GM12875 (cell line): ENCODE data around the gene LRBA.

Source experiments
- H3K4me3 ChIP-seq: one replicate; pipeline ENCODE4 v1.5.1; 2011; ENCODE audit warnings: low read depth, low read length, control low read depth
- CTCF ChIP-seq: IDR thresholded peaks from 2 replicates; pipeline ENCODE4 v1.5.1; 2011; ENCODE audit warnings: low read depth, mild to moderate bottlenecking, control low read depth, inconsistent platforms, low read length, moderate library complexity, borderline replicate concordance; ENCODE audit not compliant: insufficient read depth

Gene LRBA

DNA sequence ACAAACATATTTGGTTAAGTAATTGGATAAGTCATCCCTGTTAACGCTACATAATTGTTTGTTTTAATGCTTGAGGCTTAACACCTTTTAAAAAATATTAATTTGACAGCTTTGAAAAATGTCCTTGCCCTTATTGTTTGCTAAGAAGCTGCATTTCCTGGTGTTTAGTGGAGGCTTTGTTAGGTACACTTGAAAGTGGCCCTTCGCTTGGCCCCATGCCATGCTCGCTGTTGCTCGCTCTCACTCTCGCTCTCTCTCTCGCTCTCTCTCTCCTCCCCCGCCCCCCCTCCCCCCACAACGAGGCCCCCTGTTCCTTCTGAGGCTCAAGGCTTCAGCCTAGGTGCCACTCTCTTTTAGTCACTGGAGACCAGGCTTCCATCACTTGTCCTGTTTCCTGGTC is 797.3 kb downstream of the LRBA start:
- no peak for TF ChIP-seq CTCF
- H3K4me3 ChIP-seq, result no peak overlapping the region

DNA sequence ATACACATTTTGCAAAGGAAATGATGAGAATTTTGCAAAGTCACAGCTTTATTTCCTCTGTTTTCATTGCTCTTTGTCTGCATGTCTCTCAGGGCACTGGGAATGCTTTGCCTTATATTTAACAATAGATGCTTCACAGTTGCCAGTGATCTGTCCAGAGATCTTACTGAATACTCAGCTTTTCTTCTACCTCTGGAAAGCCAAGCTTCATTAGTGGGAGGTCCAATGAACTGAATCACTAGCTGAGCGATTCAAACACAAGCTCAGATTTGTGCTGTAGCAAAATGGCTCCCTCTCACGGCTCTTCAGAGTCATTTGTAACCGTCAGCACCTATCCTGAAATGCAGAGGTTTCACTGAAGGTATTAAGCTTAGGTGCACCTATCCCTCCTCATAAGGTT is 797.9 kb downstream of the LRBA start:
- TF ChIP-seq CTCF, result no peak
- no peak overlapping the region for H3K4me3 ChIP-seq

- H3K4me3 ChIP-seq, result no peak overlapping the region
- TF ChIP-seq CTCF, result no peak
Observed at GRCh38 chr4:150216726-150217125, 798.4 kb downstream of the LRBA start.

DNA sequence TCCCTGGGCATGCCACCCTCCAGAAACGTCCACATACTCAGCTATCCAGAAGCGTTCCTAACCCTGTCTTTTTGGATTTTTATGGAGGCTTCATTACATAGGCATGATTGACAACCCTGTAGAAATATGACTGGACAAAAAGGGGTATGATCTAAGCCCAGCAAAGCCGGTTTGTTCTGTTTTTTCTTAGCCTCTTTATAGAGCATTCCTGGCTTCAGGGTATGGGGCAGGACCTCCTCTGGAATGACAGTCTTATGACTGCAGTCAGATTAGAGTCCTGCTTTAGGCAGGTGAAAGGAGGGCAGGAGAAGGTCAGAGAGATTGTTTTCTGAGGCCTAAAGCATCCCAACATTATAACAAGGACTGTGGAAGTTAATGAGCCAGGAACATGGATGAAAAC is 799.5 kb downstream of the LRBA start:
- no peak for TF ChIP-seq CTCF
- no peak overlapping the region for H3K4me3 ChIP-seq
